MCF 10A (cell line): ENCODE measurements around the gene CRTC2. TPM values are rescaled to one million over a fixed set of nuclear protein-coding genes. Genes with fewer than 3 reads are reported as not detected.
"Not testable (repeated sequence)": the region's sequence is repeated elsewhere in the genome, so short reads cannot be mapped to it uniquely, and the experiment has no call there.

Experiments used
- BruUV-seq: library from RNA; stranded (reverse); fragments of 400-500 nt; replicated peaks from 2 replicates; lab custom pipeline; 2021; lab: Mats Ljungman, UMichigan
- CTCF ChIA-PET: fragments of 300-600 bp; sonication (Branson Sonifier 250); formaldehyde crosslinking; extraction: SDS; loops from one replicate; lab custom pipeline; 2021; ENCODE audit warnings: antibody characterized with exemption, inconsistent platforms; lab: Yijun Ruan, JAX
- POLR2A ChIA-PET: fragments of 300-600, 350-650 bp; sonication (Branson Sonifier 250); formaldehyde crosslinking; extraction: SDS; loops from one replicate; lab custom pipeline; 2020; ENCODE audit warnings: antibody characterized with exemption, inconsistent platforms; lab: Yijun Ruan, JAX
- DNase-seq: peaks from one replicate; pipeline ENCODE4 v3.0.0-alpha.2; 2018; ENCODE audit not compliant: unreplicated experiment
- H3K27ac Mint-ChIP-seq: one replicate; pipeline ENCODE4 v1.8.0; 2022; ENCODE audit warnings: mild to moderate bottlenecking, low read depth, mixed read lengths; ENCODE audit not compliant: unreplicated experiment
- H3K27me3 Mint-ChIP-seq: one replicate; pipeline ENCODE4 v1.8.0; 2022; ENCODE audit warnings: mixed read lengths; ENCODE audit not compliant: insufficient read depth, unreplicated experiment
- H3K36me3 Mint-ChIP-seq: one replicate; pipeline ENCODE4 v1.8.0; 2022; ENCODE audit warnings: mild to moderate bottlenecking, moderate library complexity, mixed read lengths; ENCODE audit not compliant: insufficient read depth, unreplicated experiment
- H3K4me1 Mint-ChIP-seq: one replicate; pipeline ENCODE4 v1.8.0; 2022; ENCODE audit warnings: mixed read lengths; ENCODE audit not compliant: insufficient read depth, unreplicated experiment
- H3K4me3 Mint-ChIP-seq: one replicate; pipeline ENCODE4 v1.8.0; 2022; ENCODE audit warnings: mild to moderate bottlenecking, moderate library complexity, mixed read lengths; ENCODE audit not compliant: unreplicated experiment
- H3K9me3 Mint-ChIP-seq: one replicate; pipeline ENCODE4 v1.8.0; 2022; ENCODE audit warnings: mixed read lengths; ENCODE audit not compliant: unreplicated experiment
- CTCF ChIP-seq: fragments of 200-600 bp; IDR thresholded peaks from one replicate; pipeline ENCODE4 v1.8.0; 2022; ENCODE audit warnings: antibody characterized with exemption, mild to moderate bottlenecking; ENCODE audit not compliant: unreplicated experiment
- intact Hi-C: fragments of 100-400 bp; cut with micrococcal nuclease; formaldehyde crosslinking; loops from 2 replicates; pipeline ENCODE4 v1.14.1; 2022
- total RNA-seq: library from RNA; stranded (reverse); gene quantifications from 2 replicates; pipeline ENCODE4 v1.2.3, GENCODE V29; 2022

The CRTC2 gene
- total RNA-seq, 1 experiment from 2014 or later, result 47.0 TPM

GRCh38 chr1:153985341-153985912, 27.0 kb upstream of the CRTC2 start:
- BruUV-seq, result no TSS peak
- POLR2A ChIA-PET, result interaction anchor here (0.5 to 13.2 kb wide), 26 partner anchors 8 to 441 kb away, joined by 3 to 358 read pairs (median 5); partner anchors contain the start of genes CHTOP, CREB3L4, CRTC2 and DENND4B
- CTCF ChIA-PET, result interaction anchor here (0.7 to 7.8 kb wide), 19 partner anchors 9 to 630 kb away, joined by 3 to 80 read pairs (median 7); partner anchors contain the start of genes CREB3L4, DENND4B, GATAD2B and JTB

GRCh38 chr1:153984123-153984894, 25.9 kb upstream of the CRTC2 start:
- POLR2A ChIA-PET, result interaction anchor here (0.6 to 13.2 kb wide), 14 partner anchors 9 to 350 kb away, joined by 3 to 358 read pairs (median 14); partner anchors contain the start of genes CHTOP, CREB3L4, CRTC2 and DENND4B
- H3K36me3 Mint-ChIP-seq, result peaks cover 22% of the 10 kb centered on the region
- H3K4me1 Mint-ChIP-seq, result peaks cover 25% of the 10 kb centered on the region
- H3K9me3 Mint-ChIP-seq, result no peaks in the 10 kb centered on the region
- intact Hi-C loops, result no loop called here
- peak overlapping the region; percentile 14 for H3K4me3 Mint-ChIP-seq
- CTCF ChIA-PET, result interaction anchor here (0.5 to 7.8 kb wide), 11 partner anchors 17 to 580 kb away, joined by 3 to 80 read pairs (median 3); partner anchors contain the start of genes CREB3L4, DENND4B, GATAD2B and NPR1
- no TSS peak for BruUV-seq
- TF ChIP-seq CTCF, result no peak
- H3K27ac Mint-ChIP-seq, result no peak overlapping the region
- DNase-seq, result no peak
- no peaks in the 10 kb centered on the region for H3K27me3 Mint-ChIP-seq

More at GRCh38 chr1:153985341-153985912, 27.0 kb upstream of the CRTC2 start:
- no peaks in the 10 kb centered on the region for H3K9me3 Mint-ChIP-seq
- H3K27ac Mint-ChIP-seq, result peak overlapping the region; percentile 78
- peaks cover 29% of the 10 kb centered on the region for H3K4me1 Mint-ChIP-seq
- H3K4me3 Mint-ChIP-seq, result peak overlapping the region; percentile 87
- no peaks in the 10 kb centered on the region for H3K27me3 Mint-ChIP-seq
- peaks cover 21% of the 10 kb centered on the region for H3K36me3 Mint-ChIP-seq
- intact Hi-C loops, result loop anchor here (5.0 kb wide), 2 partner anchors 38 to 368 kb away; partner anchors contain the start of genes DENND4B and S100A14
- peak; percentile 77 for DNase-seq
- TF ChIP-seq CTCF, result no peak

- H3K9me3 Mint-ChIP-seq, intact Hi-C loops, DNase-seq, H3K4me3 Mint-ChIP-seq, H3K27ac Mint-ChIP-seq, H3K27me3 Mint-ChIP-seq: not testable (repeated sequence)
- ChIA-PET CTCF (interaction anchor here (0.7 to 1.2 kb wide), 3 partner anchors 35 to 304 kb away, joined by 3 read pairs; partner anchors contain the start of gene DENND4B), POLR2A (interaction anchor here (2.1 to 9.6 kb wide), 2 partner anchors 9 to 19 kb away, joined by 13 to 647 read pairs; partner anchors contain the start of genes CREB3L4, CRTC2, RPS27 and SLC39A1)
- H3K36me3 Mint-ChIP-seq, result peaks cover 33% of the 10 kb centered on the region
- peaks cover 33% of the 10 kb centered on the region for H3K4me1 Mint-ChIP-seq
- TSS peak; percentile 74 for BruUV-seq
Measured at GRCh38 chr1:153981735-153982134, 23.3 kb upstream of the CRTC2 start.

- ChIA-PET CTCF (interaction anchor here (0.6 to 5.2 kb wide), 8 partner anchors 9 to 307 kb away, joined by 3 to 64 read pairs (median 4); partner anchors contain the start of genes CREB3L4, RAB13 and RPS27), POLR2A (interaction anchor here (0.8 to 9.6 kb wide), 9 partner anchors 11 to 415 kb away, joined by 3 to 647 read pairs (median 12); partner anchors contain the start of genes CREB3L4, CRTC2, DENND4B and GATAD2B)
- H3K4me1 Mint-ChIP-seq, result peaks cover 23% of the 10 kb centered on the region
- peaks cover 58% of the 10 kb centered on the region for H3K36me3 Mint-ChIP-seq
- H3K4me3 Mint-ChIP-seq, result peak overlapping the region; percentile 98
- H3K27ac Mint-ChIP-seq, BruUV-seq, intact Hi-C loops, DNase-seq, H3K27me3 Mint-ChIP-seq, H3K9me3 Mint-ChIP-seq: not testable (repeated sequence)
Measured at GRCh38 chr1:153979091-153979490, 20.7 kb upstream of the CRTC2 start.
